Esophagus muscularis mucosa (tissue), 4 donors: ENCODE data around the gene GXYLT1. TPM values are rescaled to one million over a fixed set of nuclear protein-coding genes. Genes with fewer than 3 reads are reported as not detected.

Experiments
- DNase-seq: peaks from one replicate; pipeline ENCODE4 v3.0.0-alpha.2; 2017; ENCODE audit errors: extremely low spot score
- H3K27ac ChIP-seq, 4 donors: fragments of 200-600 bp; sonication (generic); replicated peaks in 1 of 4; 1 replicate in 3 of 4; 2 replicates in 1 of 4; pipeline ENCODE4 v1.5.1; 2016 to 2019; ENCODE audit warnings: mild to moderate bottlenecking in 1 of 4
- H3K27me3 ChIP-seq, 4 donors: fragments of 200-600 bp; sonication (generic); one replicate each; pipeline versions ENCODE4 v1.5.1 to v1.6.0; 2016 to 2019
- H3K36me3 ChIP-seq, 4 donors: fragments of 200-600 bp; sonication (generic); one replicate each; pipeline ENCODE4 v1.5.1; 2016 to 2019
- H3K4me1 ChIP-seq, 4 donors: fragments of 200-600 bp; sonication (generic); one replicate each; pipeline ENCODE4 v1.5.1; 2016 to 2019
- H3K4me3 ChIP-seq, 4 donors: fragments of 200-600 bp; sonication (generic); 1 replicate in 2 of 4; 2 replicates in 2 of 4; pipeline ENCODE4 v1.5.1; 2016 to 2019; ENCODE audit warnings: mild to moderate bottlenecking in 4 of 4, moderate library complexity in 1 of 4
- H3K9me3 ChIP-seq, 4 donors: fragments of 200-600 bp; sonication (generic); 1 replicate in 3 of 4; 2 replicates in 1 of 4; pipeline ENCODE4 v1.5.1; 2016 to 2019
- CTCF ChIP-seq, 3 experiments: fragments of 200-600 bp in 2 of 3; fragments of 450-650 bp in 1 of 3; sonication (generic) in 2 of 3; IDR thresholded peaks; one replicate each; pipeline ENCODE4 v1.5.1; 2017 to 2019; ENCODE audit warnings: antibody characterized with exemption in 3 of 3, mild to moderate bottlenecking in 2 of 3, moderate library complexity in 1 of 3
- EP300 ChIP-seq: sonication (generic); formaldehyde crosslinking; IDR thresholded peaks from one replicate; pipeline ENCODE4 v1.6.1; 2017; ENCODE audit warnings: antibody characterized with exemption
- POLR2A ChIP-seq: fragments of 450-650 bp; IDR thresholded peaks from one replicate; pipeline ENCODE4 v1.6.1; 2017; ENCODE audit warnings: antibody characterized with exemption, moderate library complexity, mild to moderate bottlenecking, low read depth
- POLR2AphosphoS5 ChIP-seq, 2 donors: sonication (generic); formaldehyde crosslinking; IDR thresholded peaks; one replicate each; pipeline ENCODE4 v1.6.1; 2017; ENCODE audit warnings: antibody characterized with exemption in 2 of 2
- WGBS: methylation state at CpG from one replicate; pipeline ENCODE4 v1.1.5; 2018; 5-methylcytosine and 5-hydroxymethylcytosine counted together
- intact Hi-C: fragments of 100-400 bp; cut with DNase I; formaldehyde crosslinking; loops from one replicate; pipeline ENCODE4 v1.15.1; 2023
- total RNA-seq, 4 donors: library from RNA; depleted of rRNA; stranded (reverse); fragments of >200 nt; gene quantifications; one replicate each; pipeline versions ENCODE4 v1.1.0 to v1.2.1, GENCODE V29; 2016

Gene GXYLT1
- total RNA-seq, 4 donors from 2014 or later: 9.7 to 13.7 (median 12.1) TPM

GRCh38 chr12:42126963-42127362 is 17.7 kb downstream of the GXYLT1 start:
- H3K27me3 ChIP-seq: no peaks in the 10 kb centered on the region
- WGBS: 85% methylated on average over 1 of the region's 1 CpG
- no peaks in the 10 kb centered on the region for H3K9me3 ChIP-seq
- intact Hi-C loops: no loop called here
- TF ChIP-seq POLR2AphosphoS5 (IDR thresholded peaks at IDR 0.05): no peak
- no peak for TF ChIP-seq CTCF (IDR thresholded peaks at IDR 0.05)
- TF ChIP-seq POLR2A: no peak
- TF ChIP-seq EP300: no peak
- H3K4me1 ChIP-seq: peaks cover 9 to 21% (median 16%) of the 10 kb centered on the region in 4 donors
- no peaks in the 10 kb centered on the region for H3K36me3 ChIP-seq
- no peak overlapping the region for H3K4me3 ChIP-seq
- H3K27ac ChIP-seq: no peak overlapping the region
- DNase-seq: no peak

- TF ChIP-seq POLR2AphosphoS5 (IDR thresholded peaks at IDR 0.05): no peak
- no peaks in the 10 kb centered on the region for H3K9me3 ChIP-seq
- WGBS: 59% methylated on average over 1 of the region's 1 CpG
- H3K36me3 ChIP-seq: no peaks in the 10 kb centered on the region
- H3K27me3 ChIP-seq: no peaks in the 10 kb centered on the region
- peaks cover 1 to 13% (median 6%) of the 10 kb centered on the region in 4 donors for H3K4me1 ChIP-seq
- H3K4me3 ChIP-seq: no peak overlapping the region
- no peak for DNase-seq
- intact Hi-C loops: no loop called here
- H3K27ac ChIP-seq: no peak overlapping the region
Measured at GRCh38 chr12:42125388-42125767, 19.3 kb downstream of the GXYLT1 start.

DNA sequence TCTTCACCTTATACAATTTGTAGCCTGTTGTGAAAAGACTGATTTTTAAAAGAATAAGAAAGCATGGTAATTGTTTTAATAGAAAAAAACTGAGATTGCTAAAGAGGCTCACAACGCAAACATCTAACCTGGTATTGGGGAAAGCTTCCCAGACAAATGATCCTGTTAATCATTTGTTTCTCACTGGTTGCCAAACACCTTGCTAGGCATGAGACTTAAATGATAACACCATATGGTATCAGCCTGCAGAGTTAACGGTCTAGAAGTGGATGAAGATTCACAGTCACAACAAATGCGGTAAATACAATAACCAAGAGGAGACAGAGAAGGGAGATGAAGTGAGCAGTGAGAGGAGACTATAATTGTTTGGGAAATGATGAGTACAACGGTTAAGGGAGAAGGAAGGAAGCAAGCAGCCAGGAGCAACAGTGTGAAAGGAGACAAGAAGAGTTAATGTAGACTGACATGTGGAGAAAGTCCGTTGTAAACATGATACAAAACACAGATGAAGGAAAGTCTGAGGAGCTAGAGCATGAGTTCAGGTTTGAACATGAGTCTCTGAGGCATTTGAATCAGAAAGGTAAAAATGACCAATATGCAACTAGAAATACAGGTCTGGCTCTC is 19.8 kb downstream of the GXYLT1 start:
- no peak for TF ChIP-seq POLR2A
- TF ChIP-seq POLR2AphosphoS5 (IDR thresholded peaks at IDR 0.05): no peak
- TF ChIP-seq CTCF (IDR thresholded peaks at IDR 0.05): no peak
- TF ChIP-seq EP300: no peak
- 67% methylated on average over 5 of the region's 5 CpGs for WGBS
- intact Hi-C loops: no loop called here
- Histone ChIP-seq H3K36me3 (no peaks in the 10 kb centered on the region), H3K27ac (no peak overlapping the region), H3K4me1 (peaks cover 0 to 12% (median 5%) of the 10 kb centered on the region in 4 donors), H3K27me3 (no peaks in the 10 kb centered on the region), H3K9me3 (no peaks in the 10 kb centered on the region), H3K4me3 (no peak overlapping the region)
- no peak for DNase-seq

- intact Hi-C loops: no loop called here
- H3K4me1 ChIP-seq: no peaks in the 10 kb centered on the region
Measured at GRCh38 chr12:42119085-42119633, 25.5 kb downstream of the GXYLT1 start.

More at GRCh38 chr12:42119085-42119633, 25.5 kb downstream of the GXYLT1 start:
- TF ChIP-seq POLR2A (no peak), POLR2AphosphoS5 (IDR thresholded peaks at IDR 0.05) (no peak), EP300 (no peak), CTCF (IDR thresholded peaks at IDR 0.05) (no peak)
- Histone ChIP-seq H3K36me3 (peaks cover 0 to 14% (median 9%) of the 10 kb centered on the region in 4 donors), H3K27ac (no peak overlapping the region), H3K4me3 (no peak overlapping the region), H3K9me3 (no peaks in the 10 kb centered on the region), H3K27me3 (no peaks in the 10 kb centered on the region)
- WGBS: 61% methylated on average over 2 of the region's 2 CpGs
- no peak for DNase-seq
